HFFc6 (cell line): ENCODE measurements around the gene FGD2. TPM values are rescaled to one million over a fixed set of nuclear protein-coding genes. Genes with fewer than 3 reads are reported as not detected.

Source experiments
- DNase-seq: peaks from one replicate; pipeline ENCODE4 v3.0.0-alpha.2; 2018
- H3K27ac Mint-ChIP-seq: 2 replicates; pipeline ENCODE4 v1.8.0; 2020; ENCODE audit warnings: mild to moderate bottlenecking, mixed read lengths
- H3K27me3 Mint-ChIP-seq: 2 replicates; pipeline ENCODE4 v1.8.0; 2021; ENCODE audit warnings: mild to moderate bottlenecking, moderate library complexity, mixed read lengths; ENCODE audit not compliant: insufficient read depth
- H3K36me3 Mint-ChIP-seq: 2 replicates; pipeline ENCODE4 v1.8.0; 2021; ENCODE audit warnings: low read depth, mixed read lengths
- H3K4me1 Mint-ChIP-seq: 2 replicates; pipeline ENCODE4 v1.8.0; 2020; ENCODE audit warnings: low read depth, mixed read lengths
- H3K4me3 Mint-ChIP-seq: 2 replicates; pipeline ENCODE4 v1.8.0; 2020; ENCODE audit warnings: mild to moderate bottlenecking, moderate library complexity, mixed read lengths
- H3K9me3 Mint-ChIP-seq: 2 replicates; pipeline ENCODE4 v1.8.0; 2020; ENCODE audit warnings: mild to moderate bottlenecking, mixed read lengths
- CTCF ChIP-seq: fragments of 200-600 bp; sonication (generic); IDR thresholded peaks from 2 replicates; pipeline ENCODE4 v1.5.0; 2021; ENCODE audit warnings: antibody characterized with exemption, mild to moderate bottlenecking
- total RNA-seq, 6 experiments: library from RNA; stranded (reverse); fragmentation: NEBNext Ultra II Directional; extraction: Animal tissue kit (Norgen Biotek cat#: 25700); gene quantifications; 2 replicates in 1 of 6; 3 replicates in 5 of 6; pipeline ENCODE4 v1.2.3, GENCODE V29; 2021

Gene FGD2
- total RNA-seq, 6 experiments from 2014 or later = not detected

GRCh38 chr6:36978421-36979346 is 26.8 kb upstream of the FGD2 start:
- Mint-ChIP-seq H3K4me1 (peaks cover 36% of the 10 kb centered on the region), H3K27me3 (no peaks in the 10 kb centered on the region), H3K4me3 (no peak overlapping the region), H3K9me3 (no peaks in the 10 kb centered on the region), H3K27ac (peak overlapping the region; percentile 53), H3K36me3 (peaks cover 26% of the 10 kb centered on the region; the same call in 1 of the 2 replicates)
- TF ChIP-seq CTCF = no peak
- DNase-seq = no peak

- Mint-ChIP-seq H3K9me3 (no peaks in the 10 kb centered on the region), H3K36me3 (peaks cover 25% of the 10 kb centered on the region; the same call in 1 of the 2 replicates), H3K4me3 (no peak overlapping the region), H3K27ac (peak overlapping the region; percentile 53; the same call in 1 of the 2 replicates), H3K27me3 (no peaks in the 10 kb centered on the region), H3K4me1 (peaks cover 36% of the 10 kb centered on the region)
- TF ChIP-seq CTCF = peak; percentile 73
- peak; percentile 31 for DNase-seq
Observed at GRCh38 chr6:36979347-36979742, 26.1 kb upstream of the FGD2 start.

- DNase-seq = no peak
- H3K4me1 Mint-ChIP-seq = peaks cover 36% of the 10 kb centered on the region
- no peaks in the 10 kb centered on the region for H3K9me3 Mint-ChIP-seq
- peaks cover 25% of the 10 kb centered on the region; the same call in 1 of the 2 replicates for H3K36me3 Mint-ChIP-seq
- no peaks in the 10 kb centered on the region for H3K27me3 Mint-ChIP-seq
- no peak overlapping the region for H3K4me3 Mint-ChIP-seq
- H3K27ac Mint-ChIP-seq = peak overlapping the region; percentile 37
- TF ChIP-seq CTCF = no peak
Observed at GRCh38 chr6:36980129-36980528, 25.3 kb upstream of the FGD2 start.

- no peaks in the 10 kb centered on the region for H3K27me3 Mint-ChIP-seq
- peaks cover 21% of the 10 kb centered on the region; the same call in 1 of the 2 replicates for H3K36me3 Mint-ChIP-seq
- DNase-seq = no peak
- H3K4me1 Mint-ChIP-seq = peaks cover 36% of the 10 kb centered on the region
- TF ChIP-seq CTCF = peak; percentile 54; the same call in 1 of the 2 replicates
- H3K4me3 Mint-ChIP-seq = peak overlapping the region; percentile 20; the same call in 1 of the 2 replicates
- peak overlapping the region; percentile 37 for H3K27ac Mint-ChIP-seq
- H3K9me3 Mint-ChIP-seq = no peaks in the 10 kb centered on the region
Observed at GRCh38 chr6:36980876-36981619, 24.4 kb upstream of the FGD2 start.

- TF ChIP-seq CTCF = no peak
- no peaks in the 10 kb centered on the region; the same call in 1 of the 2 replicates for H3K27me3 Mint-ChIP-seq
- H3K27ac Mint-ChIP-seq = no peak overlapping the region
- no peaks in the 10 kb centered on the region for H3K9me3 Mint-ChIP-seq
- no peak for DNase-seq
- H3K4me1 Mint-ChIP-seq = peaks cover 51% of the 10 kb centered on the region
- H3K4me3 Mint-ChIP-seq = no peak overlapping the region
- peaks cover 5% of the 10 kb centered on the region; the same call in 1 of the 2 replicates for H3K36me3 Mint-ChIP-seq
Observed at GRCh38 chr6:36983538-36983937, 21.9 kb upstream of the FGD2 start.
